ENCODE results near the gene MRPS18B. TPM values are rescaled to one million over a fixed set of nuclear protein-coding genes. Genes with fewer than 3 reads are reported as not detected.

Gene MRPS18B
- total RNA-seq, 4 donors from 2014 or later = 45.1 to 62.8 (median 48.2) TPM

- no peak for TF ChIP-seq CTCF (IDR thresholded peaks at IDR 0.05; ENCODE audit: low read depth)
Measured at GRCh38 chr6:30656513-30656912, 38.9 kb downstream of the MRPS18B start.

- no peak for TF ChIP-seq CTCF (IDR thresholded peaks at IDR 0.05; ENCODE audit: low read depth)
Measured at GRCh38 chr6:30657454-30657853, 39.8 kb downstream of the MRPS18B start.

GRCh38 chr6:30664994-30665767 lies 47.5 kb downstream of the MRPS18B start:
- no peak for TF ChIP-seq CTCF (IDR thresholded peaks at IDR 0.05; ENCODE audit: low read depth)

GRCh38 chr6:30670760-30671527 lies 53.3 kb downstream of the MRPS18B start:
- TF ChIP-seq CTCF (IDR thresholded peaks at IDR 0.05; ENCODE audit: low read depth) = no peak

GRCh38 chr6:30672445-30673253 lies 55.0 kb downstream of the MRPS18B start, which contains the start of gene DHX16:
TSS of gene DHX16 (minus strand) at chr6:30673006. CDS start at chr6:30672841, 165 bp downstream.
- no peak for TF ChIP-seq CTCF (IDR thresholded peaks at IDR 0.05; ENCODE audit: low read depth)

Small RNAs within 50 kb of the gene (small RNA-seq; reads per million reads assigned to genes)
- gene MIR877 = 7.0 reads per million, percentile 85 among the genes with 10 or more reads in this experiment

Other genes with a start within 250 kb of the MRPS18B start
- gene HLA-E, start 128.3 kb upstream of the MRPS18B start, total RNA-seq = 1,000 to 10,000 TPM in 1 of 4 donors, 100 to 1,000 TPM in 3; 287 to 1,087 (median 819) TPM
- 10 to 100 TPM; 18.9 to 46.0 (median 38.3) TPM for gene GNL1, start 61.4 kb upstream of the MRPS18B start, total RNA-seq
- gene PRR3, start 60.5 kb upstream of the MRPS18B start, total RNA-seq = 1 to 10 TPM; 2.4 to 4.4 (median 4.2) TPM
- 10 to 100 TPM; 22.3 to 34.7 (median 34.4) TPM for gene ABCF1, start 46.4 kb upstream of the MRPS18B start, total RNA-seq
- 10 to 100 TPM; 19.0 to 29.7 (median 27.6) TPM for gene PPP1R10, start 597 bp upstream of the MRPS18B start, total RNA-seq
- gene ATAT1, start 9.0 kb downstream of the MRPS18B start, total RNA-seq = 1 to 10 TPM; 2.0 to 5.9 (median 5.3) TPM
- 1 to 10 TPM; 3.7 to 9.4 (median 8.9) TPM for gene C6orf136, start 29.3 kb downstream of the MRPS18B start, total RNA-seq
- 10 to 100 TPM; 16.0 to 34.5 (median 22.5) TPM for gene DHX16, start 55.2 kb downstream of the MRPS18B start, total RNA-seq
- 10 to 100 TPM; 29.2 to 43.9 (median 40.0) TPM for gene PPP1R18, start 68.8 kb downstream of the MRPS18B start, total RNA-seq
- gene NRM, start 73.1 kb downstream of the MRPS18B start, total RNA-seq = 1 to 10 TPM; 2.0 to 4.2 (median 3.6) TPM
- 10 to 100 TPM in 3 of 4 donors, 1 to 10 TPM in 1; 7.0 to 13.2 (median 10.4) TPM for gene MDC1, start 99.4 kb downstream of the MRPS18B start, total RNA-seq
- 100 to 1,000 TPM; 166 to 277 (median 220) TPM for gene TUBB, start 102.5 kb downstream of the MRPS18B start, total RNA-seq
- gene FLOT1, start 124.8 kb downstream of the MRPS18B start, total RNA-seq = 100 to 1,000 TPM in 3 of 4 donors, 10 to 100 TPM in 1; 66.8 to 121 (median 105) TPM
- 1 to 10 TPM; 1.8 to 7.3 (median 3.3) TPM for gene IER3, start 126.7 kb downstream of the MRPS18B start, total RNA-seq

Measured in subcutaneous adipose tissue (tissue), 4 donors.